Lung microvascular endothelial cell (primary cell): ENCODE results near the gene PPDPF. TPM values are rescaled to one million over a fixed set of nuclear protein-coding genes. Genes with fewer than 3 reads are reported as not detected.
"Not testable (repeated sequence)": the region's sequence is repeated elsewhere in the genome, so short reads cannot be mapped to it uniquely, and the experiment has no call there.

Experiments used
- DNase-seq, 2 donors: peaks; one replicate each; pipeline versions ENCODE4 v3.0.0 to v3.0.0-alpha.2; 2010; ENCODE audit warnings: low read depth in 2 of 2
- total RNA-seq: library from RNA; depleted of rRNA; stranded (reverse); fragments of >200 nt; gene quantifications from 2 replicates; pipeline ENCODE4 v1.2.1, GENCODE V29; 2014

PPDPF gene
- total RNA-seq, 1 donor from 2014 or later: 21.2 TPM

- no peak for DNase-seq
These were observed 20.2 kb upstream of the PPDPF start for GRCh38 chr20:63500151-63500901.

GRCh38 chr20:63500902-63501817, 19.4 kb upstream of the PPDPF start:
- no peak for DNase-seq

- peak in 1 of 2 donors; percentile 28 for DNase-seq
These were observed 18.5 kb upstream of the PPDPF start for GRCh38 chr20:63501818-63502670.

GRCh38 chr20:63502671-63503172, 17.8 kb upstream of the PPDPF start:
- no peak for DNase-seq

GRCh38 chr20:63503524-63503923, 17.0 kb upstream of the PPDPF start:
- DNase-seq: no peak

GRCh38 chr20:63504642-63505041, 15.9 kb upstream of the PPDPF start:
- DNase-seq: no peak

GRCh38 chr20:63505281-63505680, 15.3 kb upstream of the PPDPF start:
- DNase-seq: no peak

GRCh38 chr20:63505723-63506122, 14.8 kb upstream of the PPDPF start:
- no peak for DNase-seq

GRCh38 chr20:63507083-63507743, 13.4 kb upstream of the PPDPF start:
- DNase-seq: no peak

- no peak for DNase-seq
These were observed 12.3 kb upstream of the PPDPF start for GRCh38 chr20:63508072-63508768.

- DNase-seq: no peak
These were observed 11.4 kb upstream of the PPDPF start for GRCh38 chr20:63509088-63509564.

GRCh38 chr20:63513207-63513606, 7.4 kb upstream of the PPDPF start:
- peak in 1 of 2 donors; percentile 20 for DNase-seq

- not testable (repeated sequence) for DNase-seq
These were observed 6.0 kb upstream of the PPDPF start for GRCh38 chr20:63514520-63514919.

- DNase-seq: no peak
These were observed 2.9 kb upstream of the PPDPF start for GRCh38 chr20:63517376-63518309.

- no peak for DNase-seq
These were observed 2.2 kb upstream of the PPDPF start for GRCh38 chr20:63518351-63518861.

GRCh38 chr20:63518946-63519667, 1.5 kb upstream of the PPDPF start:
- no peak for DNase-seq

- DNase-seq: peak; percentile 53 to 61
These were observed 679 bp upstream of the PPDPF start for GRCh38 chr20:63519668-63520503.
